PC-3 (cell line): ENCODE measurements around the gene SLC33A1. TPM values are rescaled to one million over a fixed set of nuclear protein-coding genes. Genes with fewer than 3 reads are reported as not detected.
A peak's percentile ranks its signal among the peaks of the same experiment; 100 is the strongest.

Experiments
- ATAC-seq: fragments of 200-7000 bp; cut with Tn5 transposase; 2 replicates; pipeline ENCODE4 v1.9.1; 2020; ENCODE audit warnings: mild to moderate bottlenecking, moderate library complexity
- BruUV-seq: library from RNA; stranded (reverse); fragments of 400-500 nt; replicated peaks from 2 replicates; lab custom pipeline; 2021; lab: Mats Ljungman, UMichigan
- CTCF ChIA-PET: fragments of 300-600 bp; sonication (Branson Sonifier 250); formaldehyde crosslinking; loops from one replicate; lab custom pipeline; 2022; ENCODE audit warnings: antibody characterized with exemption; lab: Charles Lee
- POLR2A ChIA-PET: fragments of 300-600 bp; sonication (Branson Sonifier 250); formaldehyde crosslinking; loops from one replicate; lab custom pipeline; 2022; ENCODE audit warnings: antibody characterized with exemption; ENCODE audit not compliant: unreplicated experiment; lab: Charles Lee
- DNase-seq: peaks from one replicate; pipeline ENCODE4 v3.0.0-alpha.2; 2015
- H2AFZ ChIP-seq: fragments of 300-600 bp; sonication (generic); 2 replicates; pipeline ENCODE4 v1.6.0; 2016; ENCODE audit warnings: antibody characterized with exemption, low read length
- H3F3A ChIP-seq: fragments of 300-600 bp; sonication (generic); one replicate; pipeline ENCODE4 v1.6.0; 2017; ENCODE audit warnings: antibody characterized with exemption, low read length, control low read depth, mild to moderate bottlenecking; ENCODE audit not compliant: unreplicated experiment
- H3K27ac ChIP-seq: fragments of 300-600 bp; sonication (generic); 2 replicates; pipeline ENCODE4 v1.5.1; 2016; ENCODE audit warnings: mild to moderate bottlenecking, low read length
- H3K27me3 ChIP-seq: fragments of 300-600 bp; sonication (generic); 2 replicates; pipeline ENCODE4 v1.6.1; 2016; ENCODE audit warnings: low read length, mixed read lengths
- H3K36me3 ChIP-seq: fragments of 300-600 bp; sonication (generic); 2 replicates; pipeline ENCODE4 v1.6.1; 2016; ENCODE audit warnings: low read depth, mixed run types, low read length, mixed read lengths
- H3K4me1 ChIP-seq: fragments of 300-600 bp; sonication (generic); 2 replicates; pipeline ENCODE4 v1.5.1; 2016; ENCODE audit warnings: low read length; ENCODE audit not compliant: insufficient read depth
- H3K4me2 ChIP-seq: fragments of 300-600 bp; sonication (generic); 2 replicates; pipeline ENCODE4 v1.6.0; 2016; ENCODE audit warnings: low read length
- H3K4me3 ChIP-seq: fragments of 300-600 bp; sonication (generic); 2 replicates; pipeline ENCODE4 v1.5.1; 2016; ENCODE audit warnings: mild to moderate bottlenecking, low read length, mixed read lengths
- H3K79me2 ChIP-seq: fragments of 300-600 bp; sonication (generic); 2 replicates; pipeline ENCODE4 v1.6.1; 2017; ENCODE audit warnings: low read length, mixed read lengths
- H3K9ac ChIP-seq: fragments of 300-600 bp; sonication (generic); 2 replicates; pipeline ENCODE4 v1.6.0; 2016; ENCODE audit warnings: mild to moderate bottlenecking, low read length
- H3K9me2 ChIP-seq: fragments of 300-600 bp; sonication (generic); replicated peaks from 2 replicates; pipeline ENCODE4 v1.6.1; 2016; ENCODE audit warnings: mixed run types, low read length, mixed read lengths
- H3K9me3 ChIP-seq: fragments of 300-600 bp; sonication (generic); 2 replicates; pipeline ENCODE4 v1.6.1; 2016; ENCODE audit warnings: low read length, mixed read lengths
- H4K20me1 ChIP-seq: fragments of 300-600 bp; sonication (generic); 2 replicates; pipeline ENCODE4 v1.6.1; 2016; ENCODE audit warnings: low read length, mixed read lengths
- EZH2 ChIP-seq: fragments of 300-600 bp; sonication (generic); IDR thresholded peaks from one replicate; pipeline ENCODE4 v1.6.1; 2017; ENCODE audit warnings: antibody characterized with exemption, mild to moderate bottlenecking, low read length; ENCODE audit not compliant: unreplicated experiment
- EZH2phosphoT487 ChIP-seq: fragments of 300-600 bp; sonication (generic); IDR thresholded peaks from 2 replicates; pipeline ENCODE4 v1.6.1; 2018; ENCODE audit warnings: mild to moderate bottlenecking, antibody characterized with exemption, low read length, borderline replicate concordance
- intact Hi-C: fragments of 100-400 bp; cut with micrococcal nuclease; formaldehyde crosslinking; loops from 2 replicates; pipeline ENCODE4 v1.9.0; 2023
- total RNA-seq: library from RNA; depleted of rRNA; stranded (reverse); fragments of >200 nt; gene quantifications from 2 replicates; pipeline ENCODE4 v1.2.3, GENCODE V29; 2014
- TF ChIP-seq, protein P1 (sequence below): fragments of 300-600 bp; sonication (generic); conservative IDR thresholded peaks from 2 replicates; pipeline ENCODE4 v1.5.1; 2017; ENCODE audit warnings: antibody characterized with exemption, low read depth, mild to moderate bottlenecking, low read length

Gene SLC33A1
- total RNA-seq, 1 experiment from 2014 or later, result 32.9 TPM

DNA sequence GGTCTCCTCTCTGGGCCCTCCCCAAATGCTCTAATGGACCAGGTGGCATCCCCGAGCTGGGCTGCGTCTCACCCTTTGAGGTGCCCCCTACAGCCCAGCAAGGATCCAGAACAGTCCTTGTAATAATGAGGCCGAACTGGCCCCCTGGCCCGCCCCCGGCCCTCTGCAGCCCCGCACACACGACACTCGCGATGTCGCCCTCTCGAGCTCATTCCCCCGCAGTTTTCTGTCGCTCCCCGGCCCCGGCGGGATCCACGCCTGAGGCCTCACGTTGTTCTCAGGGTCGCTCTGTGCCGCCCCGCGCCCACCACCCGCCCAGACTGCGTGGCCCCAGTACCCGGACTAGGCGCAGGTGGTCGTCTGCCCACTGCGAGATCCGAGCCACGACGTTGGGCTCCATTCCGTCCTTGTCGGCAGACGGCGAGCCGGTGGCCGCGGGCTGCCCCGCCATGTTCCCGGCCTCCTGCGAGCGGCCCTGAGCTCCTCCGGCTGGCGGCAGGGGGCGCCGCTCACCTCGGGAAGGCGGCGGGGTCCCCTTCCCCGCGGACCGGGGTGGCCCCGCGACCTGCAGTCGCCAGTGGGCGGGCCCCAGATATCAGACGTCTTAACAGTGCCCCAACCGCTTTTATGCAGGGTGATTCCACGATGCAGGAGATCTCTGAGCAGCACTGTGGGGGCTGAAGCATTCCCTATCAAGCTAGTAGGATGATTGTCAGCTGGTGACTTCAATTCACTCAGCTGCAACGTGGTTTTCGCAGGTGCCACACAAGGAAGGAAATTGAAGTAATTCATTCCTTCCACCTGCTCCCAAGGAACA is 48.2 kb downstream of the SLC33A1 start, which contains the start of gene C3orf33:
Gene C3orf33, minus strand, starts transcription at position 477 of the 817 bp plus-strand sequence. Its CDS starts 26 bp downstream, at position 451.
- H3K27me3 ChIP-seq, result no peaks in the 10 kb centered on the region
- peak; percentile 69 for DNase-seq
- no peaks in the 10 kb centered on the region for H4K20me1 ChIP-seq
- peaks cover 4% of the 10 kb centered on the region; the same call in 1 of the 2 replicates for H3K4me1 ChIP-seq
- ChIA-PET POLR2A (interaction anchor here (0.6 to 1.0 kb wide), 6 partner anchors 46 to 444 kb away, joined by 3 to 6 read pairs (median 5); no protein-coding TSS in a partner anchor), CTCF (interaction anchor here (0.5 to 2.1 kb wide), 22 partner anchors 10 to 954 kb away, joined by 3 to 13 read pairs (median 4); partner anchors contain the start of genes GMPS, PLCH1 and SLC33A1)
- no peaks in the 10 kb centered on the region for H3F3A ChIP-seq
- H3K9ac ChIP-seq, result peak within 1 kb of the TSS; percentile 95
- H3K27ac ChIP-seq, result peak within 1 kb of the TSS; percentile 24; the same call in 1 of the 2 replicates
- intact Hi-C loops, result loop anchor here (1.0 kb wide), 2 partner anchors 48 to 53 kb away; partner anchors contain the start of gene SLC33A1
- TF ChIP-seq EZH2phosphoT487 (no peak), EZH2 (no peak)
- TF ChIP-seq, protein P1, sequence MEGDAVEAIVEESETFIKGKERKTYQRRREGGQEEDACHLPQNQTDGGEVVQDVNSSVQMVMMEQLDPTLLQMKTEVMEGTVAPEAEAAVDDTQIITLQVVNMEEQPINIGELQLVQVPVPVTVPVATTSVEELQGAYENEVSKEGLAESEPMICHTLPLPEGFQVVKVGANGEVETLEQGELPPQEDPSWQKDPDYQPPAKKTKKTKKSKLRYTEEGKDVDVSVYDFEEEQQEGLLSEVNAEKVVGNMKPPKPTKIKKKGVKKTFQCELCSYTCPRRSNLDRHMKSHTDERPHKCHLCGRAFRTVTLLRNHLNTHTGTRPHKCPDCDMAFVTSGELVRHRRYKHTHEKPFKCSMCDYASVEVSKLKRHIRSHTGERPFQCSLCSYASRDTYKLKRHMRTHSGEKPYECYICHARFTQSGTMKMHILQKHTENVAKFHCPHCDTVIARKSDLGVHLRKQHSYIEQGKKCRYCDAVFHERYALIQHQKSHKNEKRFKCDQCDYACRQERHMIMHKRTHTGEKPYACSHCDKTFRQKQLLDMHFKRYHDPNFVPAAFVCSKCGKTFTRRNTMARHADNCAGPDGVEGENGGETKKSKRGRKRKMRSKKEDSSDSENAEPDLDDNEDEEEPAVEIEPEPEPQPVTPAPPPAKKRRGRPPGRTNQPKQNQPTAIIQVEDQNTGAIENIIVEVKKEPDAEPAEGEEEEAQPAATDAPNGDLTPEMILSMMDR, result peak; percentile 95
- no peaks in the 10 kb centered on the region; the same call in 1 of the 2 replicates for H3K36me3 ChIP-seq
- H3K4me2 ChIP-seq, result peak within 1 kb of the TSS; percentile 93
- 0 out of 2 replicates have a peak, but pooled peaks cover 4% of the 10 kb centered on the region for H3K79me2 ChIP-seq
- peak within 1 kb of the TSS; percentile 86 for H3K4me3 ChIP-seq
- H3K9me2 ChIP-seq, result no peaks in the 10 kb centered on the region
- peak; percentile 95 for ATAC-seq
- no peaks in the 10 kb centered on the region for H3K9me3 ChIP-seq
- BruUV-seq, result no TSS peak
- H2AFZ ChIP-seq, result peak within 1 kb of the TSS; percentile 99

DNA sequence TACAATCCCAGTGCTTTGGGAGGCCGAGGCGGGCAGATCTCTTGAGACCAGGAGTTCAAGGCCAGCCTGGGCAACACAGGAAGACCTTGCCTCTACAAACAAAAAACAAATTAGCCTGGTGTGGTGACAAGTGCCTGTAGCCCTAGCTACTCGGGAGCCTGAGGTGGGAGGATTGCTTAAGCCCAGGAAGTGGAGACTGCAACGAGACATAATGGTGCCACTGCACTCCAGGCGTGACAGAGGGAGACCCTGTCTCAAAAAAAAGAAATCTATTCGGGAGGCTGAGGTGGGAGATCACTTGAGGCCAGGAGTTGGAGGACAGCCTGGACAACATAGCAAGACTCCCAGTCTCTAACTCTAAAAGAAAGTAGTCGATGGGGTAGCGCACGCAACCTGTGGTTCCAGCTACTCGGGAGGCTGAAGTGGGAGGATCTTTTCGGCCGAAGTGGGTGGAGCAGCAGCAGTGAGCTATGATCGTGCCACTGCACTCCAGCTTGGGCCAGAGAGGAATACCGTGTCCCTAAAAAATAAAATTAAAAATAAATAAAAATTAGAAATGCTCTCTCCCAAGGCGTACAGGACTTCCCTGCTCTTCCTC is 48.9 kb downstream of the SLC33A1 start:
- TF ChIP-seq EZH2 (no peak), EZH2phosphoT487 (no peak)
- TF ChIP-seq, protein P1, result no peak
- H3K9me3 ChIP-seq, result no peaks in the 10 kb centered on the region
- ATAC-seq, result peak; percentile 66
- H2AFZ ChIP-seq, result peak overlapping the region; percentile 99
- ChIA-PET POLR2A (interaction anchor here (0.6 to 1.0 kb wide), 5 partner anchors 49 to 680 kb away, joined by 3 to 5 read pairs (median 5); no protein-coding TSS in a partner anchor), CTCF (interaction anchor here (0.5 to 2.1 kb wide), 17 partner anchors 11 to 1975 kb away, joined by 3 to 13 read pairs (median 4); partner anchors contain the start of genes GMPS and SLC33A1)
- no TSS peak for BruUV-seq
- H3K4me1 ChIP-seq, result peaks cover 4% of the 10 kb centered on the region; the same call in 1 of the 2 replicates
- no peaks in the 10 kb centered on the region; the same call in 1 of the 2 replicates for H3K36me3 ChIP-seq
- H3K4me3 ChIP-seq, result peak overlapping the region; percentile 86
- H3K9me2 ChIP-seq, result no peaks in the 10 kb centered on the region
- H3F3A ChIP-seq, result no peaks in the 10 kb centered on the region
- H3K9ac ChIP-seq, result peak overlapping the region; percentile 95
- intact Hi-C loops, result no loop called here
- H3K79me2 ChIP-seq, result 0 out of 2 replicates have a peak, but pooled peaks cover 4% of the 10 kb centered on the region
- DNase-seq, result peak; percentile 48
- no peaks in the 10 kb centered on the region for H4K20me1 ChIP-seq
- H3K27ac ChIP-seq, result no peak overlapping the region
- peak overlapping the region; percentile 93 for H3K4me2 ChIP-seq
- no peaks in the 10 kb centered on the region for H3K27me3 ChIP-seq
